ENCODE results near the gene PHC3.

- TF ChIP-seq, protein P1, sequence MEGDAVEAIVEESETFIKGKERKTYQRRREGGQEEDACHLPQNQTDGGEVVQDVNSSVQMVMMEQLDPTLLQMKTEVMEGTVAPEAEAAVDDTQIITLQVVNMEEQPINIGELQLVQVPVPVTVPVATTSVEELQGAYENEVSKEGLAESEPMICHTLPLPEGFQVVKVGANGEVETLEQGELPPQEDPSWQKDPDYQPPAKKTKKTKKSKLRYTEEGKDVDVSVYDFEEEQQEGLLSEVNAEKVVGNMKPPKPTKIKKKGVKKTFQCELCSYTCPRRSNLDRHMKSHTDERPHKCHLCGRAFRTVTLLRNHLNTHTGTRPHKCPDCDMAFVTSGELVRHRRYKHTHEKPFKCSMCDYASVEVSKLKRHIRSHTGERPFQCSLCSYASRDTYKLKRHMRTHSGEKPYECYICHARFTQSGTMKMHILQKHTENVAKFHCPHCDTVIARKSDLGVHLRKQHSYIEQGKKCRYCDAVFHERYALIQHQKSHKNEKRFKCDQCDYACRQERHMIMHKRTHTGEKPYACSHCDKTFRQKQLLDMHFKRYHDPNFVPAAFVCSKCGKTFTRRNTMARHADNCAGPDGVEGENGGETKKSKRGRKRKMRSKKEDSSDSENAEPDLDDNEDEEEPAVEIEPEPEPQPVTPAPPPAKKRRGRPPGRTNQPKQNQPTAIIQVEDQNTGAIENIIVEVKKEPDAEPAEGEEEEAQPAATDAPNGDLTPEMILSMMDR (IDR thresholded peaks at IDR 0.05; ENCODE audit: insufficient read depth, low read length), result no peak
- TF ChIP-seq POLR2AphosphoS5 (IDR thresholded peaks at IDR 0.05; ENCODE audit: low read depth), result no peak
These were observed 23.8 kb upstream of the PHC3 start for GRCh38 chr3:170205302-170205701.

All from HL-60 (cell line).